Activated naive CD4-positive, alpha-beta T cell treated with Interleukin-2 at 50 U/mL for 16 hours (primary cell): ENCODE measurements around the gene GLIS1.

ENCODE experiments used
- DNase-seq: peaks from one replicate; pipeline ENCODE4 v3.0.0-alpha.2; 2020

GLIS1 gene

DNA sequence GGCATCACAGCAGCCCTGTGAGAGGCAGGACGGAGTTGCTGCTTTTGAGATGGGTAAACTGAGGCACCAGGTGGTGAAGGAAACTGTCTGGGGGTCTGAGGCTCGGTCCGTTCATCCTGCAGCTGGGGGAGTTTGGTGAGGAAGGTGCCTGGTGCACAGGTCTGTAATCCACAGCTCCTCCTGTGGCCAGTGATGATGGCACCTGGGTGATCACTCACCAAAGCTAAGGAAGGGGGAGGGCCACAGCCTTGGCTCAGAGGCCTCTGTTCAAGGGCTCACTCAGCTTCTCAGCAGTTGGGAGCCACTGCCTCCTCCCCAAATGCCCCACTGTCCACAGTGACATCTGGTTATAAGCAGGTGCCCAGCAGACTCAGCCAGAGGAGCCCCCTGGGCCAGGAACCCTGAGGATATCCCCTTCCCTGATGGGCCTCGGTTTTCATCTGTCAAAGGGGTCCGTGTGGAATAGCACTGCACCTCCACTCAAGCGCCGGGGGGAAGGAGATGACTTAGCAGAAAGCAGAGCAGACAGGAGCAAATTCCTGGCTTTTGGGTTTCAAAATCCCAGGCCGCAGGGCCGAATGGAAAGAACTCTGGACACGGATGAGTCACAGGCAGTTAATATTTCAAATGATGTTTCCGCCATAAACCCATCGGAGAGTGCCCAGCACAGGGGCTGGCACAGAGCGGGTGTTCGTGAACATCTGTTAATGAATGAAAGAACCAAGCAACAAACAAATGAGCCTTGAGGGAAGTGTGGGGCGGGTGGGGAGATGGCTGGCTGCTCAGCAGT, 197.0 kb downstream of the GLIS1 start:
- no peak for DNase-seq

DNA sequence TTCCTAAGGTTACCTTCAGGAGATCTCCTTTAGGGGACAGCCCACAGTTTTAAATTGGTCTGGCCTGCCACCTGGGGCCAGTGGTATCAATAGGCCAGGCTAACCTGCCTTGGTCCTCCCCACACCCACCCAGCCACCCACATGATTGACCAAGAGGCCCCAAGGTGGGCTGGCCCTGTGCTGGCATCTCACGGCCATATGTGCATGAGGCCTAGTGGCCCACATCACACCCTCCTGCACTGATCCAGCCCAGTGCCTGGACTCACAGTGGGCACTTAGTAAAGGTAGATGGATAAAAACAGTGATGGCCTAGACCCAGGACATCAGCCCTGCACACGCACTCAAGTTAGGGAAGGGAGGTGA, 197.7 kb downstream of the GLIS1 start:
- DNase-seq: no peak

DNA sequence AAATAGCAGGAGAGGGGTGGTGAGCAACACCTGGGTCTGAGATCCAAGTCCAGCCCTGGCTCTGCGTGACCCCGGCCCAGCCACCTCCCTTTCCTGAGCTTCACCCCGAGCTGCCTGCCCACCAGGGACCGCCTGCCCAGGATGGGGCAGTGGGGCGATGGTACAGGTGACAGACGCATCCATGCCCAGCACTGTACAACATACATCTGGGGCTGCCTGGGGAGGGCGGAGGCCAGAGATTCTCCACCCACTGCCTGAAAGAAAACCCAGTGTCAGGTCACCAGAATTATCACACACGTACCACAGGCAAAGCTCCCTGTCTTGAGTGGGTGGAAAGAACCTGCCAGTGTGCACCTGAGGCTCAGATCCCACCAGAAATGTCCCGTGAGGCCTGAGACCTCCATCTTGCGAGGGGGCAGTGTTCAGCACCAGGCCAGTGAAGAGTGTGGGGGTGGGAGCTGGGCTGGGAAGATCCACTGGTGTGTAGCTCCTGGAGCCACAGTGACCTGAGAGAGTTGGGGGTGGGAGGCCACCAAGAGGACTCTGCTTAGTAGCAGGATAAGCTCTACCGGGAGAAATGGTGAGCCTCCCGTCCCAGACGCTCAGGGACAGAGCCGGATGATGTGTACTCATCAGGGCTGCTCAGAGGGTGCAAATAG, 198.2 kb downstream of the GLIS1 start:
- DNase-seq: no peak

- DNase-seq: no peak
Observed at GRCh38 chr1:53539711-53540603, 199.0 kb downstream of the GLIS1 start.

GRCh38 chr1:53539226-53539625, 199.7 kb downstream of the GLIS1 start:
- DNase-seq: no peak

- DNase-seq: no peak
Observed at GRCh38 chr1:53536606-53537005, 202.4 kb downstream of the GLIS1 start.

GRCh38 chr1:53535846-53536245, 203.1 kb downstream of the GLIS1 start:
- DNase-seq: no peak

DNA sequence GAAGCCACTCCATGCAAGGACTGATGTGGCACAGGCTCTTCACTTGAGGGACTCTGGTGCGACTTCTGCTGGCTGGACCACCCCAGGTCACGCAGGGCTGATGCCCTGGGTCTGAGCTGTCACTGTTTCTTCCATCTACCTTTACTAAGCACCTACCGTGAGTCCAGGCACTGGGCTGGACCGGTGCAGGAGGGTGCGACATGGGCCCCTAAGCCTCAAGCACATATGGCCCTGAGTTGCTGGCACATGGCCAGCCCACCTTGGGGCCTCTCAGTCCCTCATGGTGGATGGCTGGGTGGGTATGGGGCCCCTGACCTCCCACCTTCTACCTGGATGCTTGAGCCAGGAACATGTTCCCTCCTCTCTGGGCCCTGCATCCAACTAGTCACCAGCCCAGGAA, 203.7 kb downstream of the GLIS1 start:
- DNase-seq: no peak

DNA sequence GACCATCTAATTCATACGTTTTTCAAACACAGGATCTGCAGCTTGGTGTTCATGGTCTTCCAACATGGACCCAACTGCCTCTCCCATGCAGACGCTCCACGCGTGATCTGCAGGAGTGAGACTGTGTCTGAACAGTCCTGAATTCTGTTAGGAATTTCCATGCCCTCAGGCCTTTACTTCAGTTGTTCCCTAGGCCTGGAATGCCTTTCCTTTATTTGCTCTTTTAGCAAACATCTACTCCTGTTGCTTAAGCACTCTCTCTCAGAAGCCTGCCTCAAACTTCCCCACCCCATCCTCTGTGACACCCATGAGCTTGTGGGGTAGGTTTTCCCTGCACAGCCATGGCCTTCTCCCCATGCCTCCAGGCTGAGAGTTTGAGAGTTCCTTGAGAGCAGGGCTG, 206.1 kb downstream of the GLIS1 start:
- DNase-seq: no peak

DNA sequence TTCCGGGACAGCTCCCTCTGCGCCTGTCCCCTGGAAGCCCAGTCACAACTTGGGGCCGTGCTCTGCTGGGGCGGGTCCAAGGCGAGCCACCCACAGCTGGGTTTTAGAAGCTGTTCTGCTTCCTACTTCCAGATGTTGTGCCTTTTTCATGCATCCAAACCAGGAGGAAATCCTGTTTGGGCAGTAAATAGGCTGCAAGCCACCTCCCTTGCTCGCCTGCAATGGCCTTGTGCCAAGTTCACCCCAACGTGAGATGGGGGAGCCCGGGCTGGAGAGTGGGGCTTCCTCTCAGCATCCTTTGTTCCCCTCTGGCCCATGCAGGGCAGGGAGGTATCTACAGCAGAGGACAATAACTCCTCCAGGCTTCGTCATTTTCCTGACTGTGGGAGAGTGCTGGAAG, 206.6 kb downstream of the GLIS1 start:
- DNase-seq: no peak

- no peak for DNase-seq
Observed at GRCh38 chr1:53530550-53530949, 208.4 kb downstream of the GLIS1 start.

- no peak for DNase-seq
Observed at GRCh38 chr1:53529555-53529954, 209.4 kb downstream of the GLIS1 start.

DNA sequence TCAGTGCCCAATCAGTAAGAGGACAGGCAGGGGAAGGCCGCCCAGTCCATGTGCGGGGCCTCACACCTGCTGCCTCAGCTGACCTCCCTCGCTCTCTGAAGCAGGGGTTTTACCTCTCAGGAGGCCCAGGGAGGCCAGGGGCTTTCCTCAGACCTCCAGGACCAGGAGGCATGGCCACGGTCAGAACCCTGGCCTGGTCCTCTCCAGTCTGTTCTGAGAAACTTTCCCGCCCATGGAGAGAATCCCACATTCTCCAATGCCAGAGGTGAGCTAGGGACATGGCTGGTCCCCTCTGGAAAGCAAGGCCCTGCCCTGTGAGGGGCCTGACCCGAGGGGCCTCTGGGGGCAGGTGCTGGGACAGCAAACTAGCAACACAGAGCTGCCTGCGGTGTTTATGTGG, 211.6 kb downstream of the GLIS1 start:
- DNase-seq: no peak

DNA sequence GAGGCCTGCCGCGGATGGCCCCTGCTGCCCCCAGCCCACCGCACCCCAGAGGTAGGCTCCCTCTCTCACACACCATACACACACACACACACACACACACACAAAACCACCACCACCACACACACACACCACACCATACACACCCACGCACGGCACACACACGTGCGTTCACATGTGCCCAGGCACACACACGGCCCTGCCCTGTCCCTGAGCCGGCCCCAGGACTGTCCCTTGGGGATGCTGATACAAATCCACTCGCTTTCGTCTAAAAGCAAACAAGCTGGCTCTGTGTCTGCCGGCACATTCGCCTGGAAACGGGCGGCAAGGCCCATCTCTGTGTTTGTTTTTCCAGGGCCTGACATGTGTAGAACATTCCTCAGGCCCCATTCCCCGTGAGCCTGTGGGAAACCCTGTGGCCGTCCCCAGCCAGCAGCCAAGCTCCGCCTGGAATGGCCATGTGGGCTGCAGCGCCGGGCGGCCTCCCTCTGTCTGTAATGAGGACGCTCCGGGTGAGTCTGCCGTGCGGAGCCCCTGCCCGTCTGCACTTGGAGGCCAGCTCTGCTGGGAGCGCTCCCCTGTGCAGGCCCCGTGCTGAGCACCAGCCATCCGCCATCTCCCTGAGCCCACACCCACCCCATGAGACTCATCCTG, 212.4 kb downstream of the GLIS1 start:
- no peak for DNase-seq

GRCh38 chr1:53525595-53525994, 213.4 kb downstream of the GLIS1 start:
- no peak for DNase-seq

- DNase-seq: no peak
Observed at GRCh38 chr1:53524428-53525375, 214.3 kb downstream of the GLIS1 start.

GRCh38 chr1:53521924-53522552, 216.9 kb downstream of the GLIS1 start:
- no peak for DNase-seq

- DNase-seq: no peak
Observed at GRCh38 chr1:53520481-53520880, 218.5 kb downstream of the GLIS1 start.

GRCh38 chr1:53519421-53519820, 219.5 kb downstream of the GLIS1 start:
- DNase-seq: no peak

DNA sequence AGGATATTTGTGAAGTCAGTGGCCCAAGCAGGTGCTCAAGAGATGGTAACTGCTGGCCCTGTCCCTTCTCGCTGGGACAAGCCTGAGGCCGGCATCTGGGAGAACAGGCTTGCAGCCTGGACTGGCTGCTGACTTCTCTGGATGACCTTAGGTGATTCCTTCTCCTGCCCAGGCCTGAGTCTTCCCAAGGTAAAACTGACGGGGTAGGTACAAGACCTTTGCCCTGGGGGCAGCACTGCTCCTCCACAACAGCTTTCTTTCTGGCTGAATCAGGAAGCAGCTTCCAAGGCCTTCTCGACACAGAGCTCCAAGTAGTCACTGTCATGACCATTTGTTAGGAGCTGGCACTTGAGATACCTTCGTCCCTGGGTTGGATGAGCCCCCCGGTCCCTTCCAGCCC, 220.2 kb downstream of the GLIS1 start:
- no peak for DNase-seq

DNA sequence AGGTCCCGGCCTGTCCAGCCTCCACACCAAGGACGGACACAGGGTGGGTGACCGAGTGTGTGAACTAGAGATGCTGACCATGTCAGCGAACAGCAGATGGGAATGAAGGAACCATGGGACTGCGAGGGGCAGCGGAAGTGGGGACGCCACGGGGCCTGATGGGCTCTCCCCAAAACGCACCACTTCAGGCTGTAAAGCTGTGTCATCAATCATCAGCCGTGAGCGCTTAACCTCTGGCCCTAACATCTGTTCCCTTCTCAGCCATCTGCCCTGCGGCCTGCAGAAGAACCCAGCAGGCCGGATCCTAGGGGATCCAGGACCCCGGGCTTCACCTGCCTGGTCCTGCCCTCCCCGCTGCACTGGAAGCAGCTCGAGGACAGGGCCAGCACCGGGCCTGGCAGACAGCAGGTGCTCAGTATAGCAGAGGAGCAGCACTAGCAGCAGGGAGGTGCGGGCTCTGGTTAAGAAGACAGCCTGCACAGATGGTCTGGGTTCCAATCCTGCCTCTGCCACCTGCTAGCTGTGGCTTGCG, 221.1 kb downstream of the GLIS1 start:
- no peak for DNase-seq
